ENCODE results near the gene FCRLA. TPM values are rescaled to one million over a fixed set of nuclear protein-coding genes. Genes with fewer than 3 reads are reported as not detected.
"Not testable (repeated sequence)": the region's sequence is repeated elsewhere in the genome, so short reads cannot be mapped to it uniquely, and the experiment has no call there.

FCRLA gene
- total RNA-seq, 4 donors from 2014 or later, result not detected

- no peak for ATAC-seq
- Histone ChIP-seq H3K4me1 (peaks cover 0 to 14% of the 10 kb centered on the region in 2 donors), H3K36me3 (no peaks in the 10 kb centered on the region), H3K27ac (no peak overlapping the region), H3K4me3 (no peak overlapping the region), H3K27me3 (peaks cover 7 to 33% (median 16%) of the 10 kb centered on the region in 3 donors), H3K9me3 (no peaks in the 10 kb centered on the region)
- in situ Hi-C loops (cut with MboI; ENCODE audit: low sequenced_read_pairs in 4 of 4) (no loop called here), intact Hi-C loops (cut with DNase I; ENCODE audit: low total_unique reads) (no loop called here)
- TF ChIP-seq CTCF (IDR thresholded peaks at IDR 0.05 in 4 of 5, conservative IDR thresholded peaks at IDR 0.05 in 1 of 5), result no peak
- no peak for TF ChIP-seq POLR2A (IDR thresholded peaks at IDR 0.05)
- no peak for DNase-seq
Observed at GRCh38 chr1:161722406-161722805, 15.4 kb downstream of the FCRLA start.

- TF ChIP-seq CTCF (IDR thresholded peaks at IDR 0.05 in 4 of 5, conservative IDR thresholded peaks at IDR 0.05 in 1 of 5) (no peak), POLR2A (IDR thresholded peaks at IDR 0.05) (no peak)
- Histone ChIP-seq H3K27me3 (peaks cover 10 to 39% (median 16%) of the 10 kb centered on the region in 3 donors), H3K4me3 (no peak overlapping the region), H3K27ac (no peak overlapping the region), H3K36me3 (no peaks in the 10 kb centered on the region), H3K9me3 (no peaks in the 10 kb centered on the region), H3K4me1 (peaks cover 0 to 14% of the 10 kb centered on the region in 2 donors)
- no peak for DNase-seq
- intact Hi-C loops (cut with DNase I; ENCODE audit: low total_unique reads), result no loop called here
- ATAC-seq, result no peak
- in situ Hi-C loops (cut with MboI; ENCODE audit: low sequenced_read_pairs in 4 of 4), result no loop called here
Observed at GRCh38 chr1:161723459-161724141, 16.6 kb downstream of the FCRLA start.

GRCh38 chr1:161725258-161725907 is 18.4 kb downstream of the FCRLA start:
- in situ Hi-C loops (cut with MboI; ENCODE audit: low sequenced_read_pairs in 4 of 4), result loop anchor here in 3 of 4 donors (25.0 kb wide), 2 partner anchors 113 to 513 kb away; partner anchors contain the start of genes APOA2 (in 2 of the 3), FCER1G (in 2 of the 3) and NDUFS2 (in 2 of the 3)
- Histone ChIP-seq H3K27me3 (peaks cover 10 to 39% (median 16%) of the 10 kb centered on the region in 3 donors), H3K4me1 (peaks cover 0 to 14% of the 10 kb centered on the region in 2 donors), H3K4me3 (peak overlapping the region; percentile 71 to 88 (median 77)), H3K27ac (peak overlapping the region; percentile 58 to 72 (median 69))
- intact Hi-C loops (cut with DNase I; ENCODE audit: low total_unique reads); ATAC-seq; H3K9me3 ChIP-seq; H3K36me3 ChIP-seq; DNase-seq: not testable (repeated sequence)

- ATAC-seq, result peak; percentile 34 to 46
- in situ Hi-C loops (cut with MboI; ENCODE audit: low sequenced_read_pairs in 4 of 4) (loop anchor here in 3 of 4 donors (25.0 kb wide), 2 partner anchors 114 to 514 kb away; partner anchors contain the start of genes APOA2 (in 2 of the 3), FCER1G (in 2 of the 3) and NDUFS2 (in 2 of the 3)), intact Hi-C loops (cut with DNase I; ENCODE audit: low total_unique reads) (no loop called here)
- H3K9me3 ChIP-seq, result no peaks in the 10 kb centered on the region
- H3K27me3 ChIP-seq, result peaks cover 10 to 39% (median 16%) of the 10 kb centered on the region in 3 donors
- H3K27ac ChIP-seq, result peak overlapping the region; percentile 58 to 72 (median 69)
- TF ChIP-seq POLR2A (IDR thresholded peaks at IDR 0.05) (no peak), CTCF (IDR thresholded peaks at IDR 0.05 in 4 of 5, conservative IDR thresholded peaks at IDR 0.05 in 1 of 5) (peak in 2 of 5 experiments; percentile 4 to 17)
- no peak for DNase-seq
- peaks cover 0 to 14% of the 10 kb centered on the region in 2 donors for H3K4me1 ChIP-seq
- H3K4me3 ChIP-seq, result peak overlapping the region; percentile 71 to 88 (median 77)
- no peaks in the 10 kb centered on the region for H3K36me3 ChIP-seq
Observed at GRCh38 chr1:161725908-161726472, 19.0 kb downstream of the FCRLA start.
